Ishikawa (cell line): ENCODE data around the gene OSBPL10.

Experiments
- EP300 ChIP-seq: IDR thresholded peaks from 2 replicates; pipeline ENCODE4 v1.6.1; 2012; ENCODE audit warnings: borderline replicate concordance
- FOXM1 ChIP-seq: IDR thresholded peaks from 2 replicates; pipeline ENCODE4 v1.6.1; 2012; ENCODE audit warnings: low read depth, borderline replicate concordance
- MAX ChIP-seq: IDR thresholded peaks from 2 replicates; pipeline ENCODE4 v1.6.1; 2012
- NFIC ChIP-seq: IDR thresholded peaks from 2 replicates; pipeline ENCODE4 v1.6.1; 2012
- RAD21 ChIP-seq: IDR thresholded peaks from 2 replicates; pipeline ENCODE4 v1.6.1; 2012; ENCODE audit warnings: low read depth
- TAF1 ChIP-seq: IDR thresholded peaks from 2 replicates; pipeline ENCODE4 v1.6.1; 2012; ENCODE audit warnings: low read depth, mild to moderate bottlenecking
- TEAD4 ChIP-seq: IDR thresholded peaks from 2 replicates; pipeline ENCODE4 v1.6.1; 2012
- TF ChIP-seq, protein P1 (sequence below): IDR thresholded peaks from 2 replicates; pipeline ENCODE4 v1.6.1; 2012; ENCODE audit warnings: low read depth, mild to moderate bottlenecking

- TF ChIP-seq NFIC (no peak), RAD21 (no peak), TAF1 (no peak), FOXM1 (no peak), MAX (no peak), EP300 (no peak), TEAD4 (no peak)
- TF ChIP-seq, protein P1, sequence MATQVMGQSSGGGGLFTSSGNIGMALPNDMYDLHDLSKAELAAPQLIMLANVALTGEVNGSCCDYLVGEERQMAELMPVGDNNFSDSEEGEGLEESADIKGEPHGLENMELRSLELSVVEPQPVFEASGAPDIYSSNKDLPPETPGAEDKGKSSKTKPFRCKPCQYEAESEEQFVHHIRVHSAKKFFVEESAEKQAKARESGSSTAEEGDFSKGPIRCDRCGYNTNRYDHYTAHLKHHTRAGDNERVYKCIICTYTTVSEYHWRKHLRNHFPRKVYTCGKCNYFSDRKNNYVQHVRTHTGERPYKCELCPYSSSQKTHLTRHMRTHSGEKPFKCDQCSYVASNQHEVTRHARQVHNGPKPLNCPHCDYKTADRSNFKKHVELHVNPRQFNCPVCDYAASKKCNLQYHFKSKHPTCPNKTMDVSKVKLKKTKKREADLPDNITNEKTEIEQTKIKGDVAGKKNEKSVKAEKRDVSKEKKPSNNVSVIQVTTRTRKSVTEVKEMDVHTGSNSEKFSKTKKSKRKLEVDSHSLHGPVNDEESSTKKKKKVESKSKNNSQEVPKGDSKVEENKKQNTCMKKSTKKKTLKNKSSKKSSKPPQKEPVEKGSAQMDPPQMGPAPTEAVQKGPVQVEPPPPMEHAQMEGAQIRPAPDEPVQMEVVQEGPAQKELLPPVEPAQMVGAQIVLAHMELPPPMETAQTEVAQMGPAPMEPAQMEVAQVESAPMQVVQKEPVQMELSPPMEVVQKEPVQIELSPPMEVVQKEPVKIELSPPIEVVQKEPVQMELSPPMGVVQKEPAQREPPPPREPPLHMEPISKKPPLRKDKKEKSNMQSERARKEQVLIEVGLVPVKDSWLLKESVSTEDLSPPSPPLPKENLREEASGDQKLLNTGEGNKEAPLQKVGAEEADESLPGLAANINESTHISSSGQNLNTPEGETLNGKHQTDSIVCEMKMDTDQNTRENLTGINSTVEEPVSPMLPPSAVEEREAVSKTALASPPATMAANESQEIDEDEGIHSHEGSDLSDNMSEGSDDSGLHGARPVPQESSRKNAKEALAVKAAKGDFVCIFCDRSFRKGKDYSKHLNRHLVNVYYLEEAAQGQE: no peak
Measured at GRCh38 chr3:31932990-31933389, 48.1 kb downstream of the OSBPL10 start.
